SK-N-SH treated with all-trans-retinoic acid at 6 μM for 48 hours (cell line): ENCODE results near the gene GLYR1.

Experiments
- ATAC-seq: fragments of 200-7000 bp; cut with Tn5 transposase; 3 replicates; pipeline ENCODE4 v1.9.1; 2020; ENCODE audit warnings: mild to moderate bottlenecking, moderate library complexity
- BACH2 ChIP-seq: fragments of 250-450 bp; sonication (Bioruptor Pico); IDR thresholded peaks from 2 replicates; pipeline ENCODE4 v1.9.0; 2021; ENCODE audit warnings: mild to moderate bottlenecking, borderline replicate concordance
- CSDC2 ChIP-seq: fragments of 250-450 bp; sonication (Bioruptor Pico); IDR thresholded peaks from 2 replicates; pipeline ENCODE4 v1.5.0; 2020; ENCODE audit warnings: mild to moderate bottlenecking, moderate library complexity
- ESRRG ChIP-seq: fragments of 250-450 bp; sonication (Bioruptor Pico); IDR thresholded peaks from 2 replicates; pipeline ENCODE4 v1.6.1; 2021; ENCODE audit warnings: mild to moderate bottlenecking
- GLIS3 ChIP-seq: fragments of 250-450 bp; sonication (Bioruptor Pico); IDR thresholded peaks from 2 replicates; pipeline ENCODE4 v1.5.0; 2020; ENCODE audit warnings: mild to moderate bottlenecking, moderate library complexity
- ISL1 ChIP-seq: fragments of 250-450 bp; sonication (Bioruptor Pico); IDR thresholded peaks from 2 replicates; pipeline ENCODE4 v2.1.2; 2022; ENCODE audit warnings: mild to moderate bottlenecking, moderate library complexity
- OSR1 ChIP-seq: fragments of 250-450 bp; sonication (Bioruptor Pico); IDR thresholded peaks from 2 replicates; pipeline ENCODE4 v1.8.0; 2022; ENCODE audit warnings: moderate library complexity, mild to moderate bottlenecking, inconsistent platforms
- PPARA ChIP-seq: fragments of 250-450 bp; sonication (Bioruptor Pico); IDR thresholded peaks from 2 replicates; pipeline ENCODE4 v1.5.0; 2020; ENCODE audit warnings: mild to moderate bottlenecking, borderline replicate concordance
- RARB ChIP-seq: fragments of 250-450 bp; sonication (Bioruptor Pico); IDR thresholded peaks from 2 replicates; pipeline ENCODE4 v1.8.0; 2021; ENCODE audit warnings: mild to moderate bottlenecking, moderate library complexity
- SNAI2 ChIP-seq: fragments of 250-450 bp; sonication (Bioruptor Pico); IDR thresholded peaks from 2 replicates; pipeline ENCODE4 v1.5.0; 2020; ENCODE audit warnings: mild to moderate bottlenecking, moderate library complexity
- TOX ChIP-seq: fragments of 250-450 bp; sonication (Bioruptor Pico); IDR thresholded peaks from 2 replicates; pipeline ENCODE4 v1.8.0; 2021; ENCODE audit warnings: mild to moderate bottlenecking, moderate library complexity, borderline replicate concordance
- ZC3H10 ChIP-seq: fragments of 250-450 bp; sonication (Bioruptor Pico); IDR thresholded peaks from 2 replicates; pipeline ENCODE4 v1.5.1; 2021; ENCODE audit warnings: mild to moderate bottlenecking, moderate library complexity
- ZFP3 ChIP-seq: fragments of 250-450 bp; sonication (Bioruptor Pico); IDR thresholded peaks from 2 replicates; pipeline ENCODE4 v1.5.0; 2020; ENCODE audit warnings: mild to moderate bottlenecking, moderate library complexity
- ZFP30 ChIP-seq: fragments of 450-650 bp; formaldehyde crosslinking; IDR thresholded peaks from 2 replicates; pipeline ENCODE4 v1.5.0; 2022; ENCODE audit warnings: mild to moderate bottlenecking, moderate library complexity
- ZNF565 ChIP-seq: fragments of 450-650 bp; formaldehyde crosslinking; conservative IDR thresholded peaks from 2 replicates; pipeline ENCODE4 v1.5.0; 2020; ENCODE audit warnings: low read depth, mild to moderate bottlenecking, moderate library complexity
- ZNF8 ChIP-seq: fragments of 450-650 bp; formaldehyde crosslinking; IDR thresholded peaks from 2 replicates; pipeline ENCODE4 v1.5.0; 2020; ENCODE audit warnings: mild to moderate bottlenecking, moderate library complexity
- TF ChIP-seq, protein P1 (sequence below): fragments of 250-450 bp; sonication (Bioruptor Pico); IDR thresholded peaks from 2 replicates; pipeline ENCODE4 v1.8.0; 2021; ENCODE audit warnings: low read depth, mild to moderate bottlenecking, moderate library complexity, borderline replicate concordance
- TF ChIP-seq, protein P2 (sequence below): fragments of 250-450 bp; sonication (Bioruptor Pico); IDR thresholded peaks from 2 replicates; pipeline ENCODE4 v1.5.1; 2021; ENCODE audit warnings: mild to moderate bottlenecking, moderate library complexity
- TF ChIP-seq, protein P3 (sequence below): fragments of 250-450 bp; sonication (Bioruptor Pico); IDR thresholded peaks from 2 replicates; pipeline ENCODE4 v1.5.1; 2020; ENCODE audit warnings: low read depth, mild to moderate bottlenecking, moderate library complexity
- TF ChIP-seq, protein P4 (sequence below): fragments of 250-450 bp; sonication (Bioruptor Pico); IDR thresholded peaks from 2 replicates; pipeline ENCODE4 v1.8.0; 2020; ENCODE audit warnings: mild to moderate bottlenecking, moderate library complexity, borderline replicate concordance
- TF ChIP-seq, protein P5 (sequence below): fragments of 250-450 bp; sonication (Bioruptor Pico); IDR thresholded peaks from 2 replicates; pipeline ENCODE4 v1.5.0; 2020; ENCODE audit warnings: mild to moderate bottlenecking, moderate library complexity

Gene GLYR1

DNA sequence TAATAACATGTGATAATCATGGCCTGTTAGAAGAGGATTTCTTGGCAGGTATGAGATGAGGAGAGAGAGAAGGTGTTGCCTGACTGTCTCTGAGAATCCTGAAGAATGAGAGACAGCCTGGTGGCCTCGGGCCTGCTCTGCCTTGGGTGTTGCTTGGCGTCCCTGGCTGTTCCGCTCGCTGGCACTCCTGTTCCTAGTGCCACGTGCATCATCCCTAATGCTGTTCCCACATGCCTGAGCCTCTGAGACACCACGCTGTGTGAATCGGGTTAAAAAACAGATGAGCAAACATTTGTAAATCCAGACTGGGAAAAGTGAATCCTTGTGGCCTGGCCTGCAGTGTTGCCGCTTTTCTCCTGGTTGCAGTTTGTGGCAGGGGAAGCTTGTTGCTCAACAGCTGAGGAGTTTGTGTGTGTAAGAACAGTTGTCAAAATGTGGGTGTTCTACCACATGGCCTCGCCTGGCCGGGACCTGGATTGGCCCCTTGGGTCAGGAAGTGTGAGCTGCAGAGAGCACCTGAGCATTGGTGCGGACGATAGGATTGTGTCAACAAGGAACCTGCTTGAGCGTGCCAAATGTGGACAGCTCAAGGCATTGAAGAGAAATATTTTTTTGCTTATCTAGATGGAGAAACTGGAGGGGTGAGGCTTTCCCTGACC, 22.2 kb upstream of the GLYR1 start:
- no peak for TF ChIP-seq SNAI2
- TF ChIP-seq, protein P1, sequence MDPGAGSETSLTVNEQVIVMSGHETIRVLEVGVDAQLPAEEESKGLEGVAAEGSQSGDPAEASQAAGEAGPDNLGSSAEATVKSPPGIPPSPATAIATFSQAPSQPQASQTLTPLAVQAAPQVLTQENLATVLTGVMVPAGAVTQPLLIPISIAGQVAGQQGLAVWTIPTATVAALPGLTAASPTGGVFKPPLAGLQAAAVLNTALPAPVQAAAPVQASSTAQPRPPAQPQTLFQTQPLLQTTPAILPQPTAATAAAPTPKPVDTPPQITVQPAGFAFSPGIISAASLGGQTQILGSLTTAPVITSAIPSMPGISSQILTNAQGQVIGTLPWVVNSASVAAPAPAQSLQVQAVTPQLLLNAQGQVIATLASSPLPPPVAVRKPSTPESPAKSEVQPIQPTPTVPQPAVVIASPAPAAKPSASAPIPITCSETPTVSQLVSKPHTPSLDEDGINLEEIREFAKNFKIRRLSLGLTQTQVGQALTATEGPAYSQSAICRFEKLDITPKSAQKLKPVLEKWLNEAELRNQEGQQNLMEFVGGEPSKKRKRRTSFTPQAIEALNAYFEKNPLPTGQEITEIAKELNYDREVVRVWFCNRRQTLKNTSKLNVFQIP (CRISPR knock-in tag), result no peak
- no peak for TF ChIP-seq BACH2 (CRISPR knock-in tag)
- no peak for TF ChIP-seq CSDC2 (CRISPR knock-in tag)
- TF ChIP-seq TOX, result no peak
- TF ChIP-seq ZFP3 (CRISPR knock-in tag), result no peak
- TF ChIP-seq RARB (CRISPR knock-in tag), result no peak
- TF ChIP-seq, protein P2, sequence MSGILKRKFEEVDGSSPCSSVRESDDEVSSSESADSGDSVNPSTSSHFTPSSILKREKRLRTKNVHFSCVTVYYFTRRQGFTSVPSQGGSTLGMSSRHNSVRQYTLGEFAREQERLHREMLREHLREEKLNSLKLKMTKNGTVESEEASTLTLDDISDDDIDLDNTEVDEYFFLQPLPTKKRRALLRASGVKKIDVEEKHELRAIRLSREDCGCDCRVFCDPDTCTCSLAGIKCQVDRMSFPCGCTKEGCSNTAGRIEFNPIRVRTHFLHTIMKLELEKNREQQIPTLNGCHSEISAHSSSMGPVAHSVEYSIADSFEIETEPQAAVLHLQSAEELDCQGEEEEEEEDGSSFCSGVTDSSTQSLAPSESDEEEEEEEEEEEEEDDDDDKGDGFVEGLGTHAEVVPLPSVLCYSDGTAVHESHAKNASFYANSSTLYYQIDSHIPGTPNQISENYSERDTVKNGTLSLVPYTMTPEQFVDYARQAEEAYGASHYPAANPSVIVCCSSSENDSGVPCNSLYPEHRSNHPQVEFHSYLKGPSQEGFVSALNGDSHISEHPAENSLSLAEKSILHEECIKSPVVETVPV (CRISPR knock-in tag), result no peak
- no peak for TF ChIP-seq ZNF8 (CRISPR knock-in tag)
- TF ChIP-seq ZFP30 (CRISPR knock-in tag), result no peak
- no peak for TF ChIP-seq GLIS3 (CRISPR knock-in tag)
- TF ChIP-seq, protein P3, sequence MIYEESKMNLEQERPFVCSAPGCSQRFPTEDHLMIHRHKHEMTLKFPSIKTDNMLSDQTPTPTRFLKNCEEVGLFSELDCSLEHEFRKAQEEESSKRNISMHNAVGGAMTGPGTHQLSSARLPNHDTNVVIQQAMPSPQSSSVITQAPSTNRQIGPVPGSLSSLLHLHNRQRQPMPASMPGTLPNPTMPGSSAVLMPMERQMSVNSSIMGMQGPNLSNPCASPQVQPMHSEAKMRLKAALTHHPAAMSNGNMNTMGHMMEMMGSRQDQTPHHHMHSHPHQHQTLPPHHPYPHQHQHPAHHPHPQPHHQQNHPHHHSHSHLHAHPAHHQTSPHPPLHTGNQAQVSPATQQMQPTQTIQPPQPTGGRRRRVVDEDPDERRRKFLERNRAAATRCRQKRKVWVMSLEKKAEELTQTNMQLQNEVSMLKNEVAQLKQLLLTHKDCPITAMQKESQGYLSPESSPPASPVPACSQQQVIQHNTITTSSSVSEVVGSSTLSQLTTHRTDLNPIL, result no peak
- no peak for TF ChIP-seq OSR1 (CRISPR knock-in tag)
- no peak for TF ChIP-seq ZC3H10 (CRISPR knock-in tag)
- ATAC-seq, result no peak

DNA sequence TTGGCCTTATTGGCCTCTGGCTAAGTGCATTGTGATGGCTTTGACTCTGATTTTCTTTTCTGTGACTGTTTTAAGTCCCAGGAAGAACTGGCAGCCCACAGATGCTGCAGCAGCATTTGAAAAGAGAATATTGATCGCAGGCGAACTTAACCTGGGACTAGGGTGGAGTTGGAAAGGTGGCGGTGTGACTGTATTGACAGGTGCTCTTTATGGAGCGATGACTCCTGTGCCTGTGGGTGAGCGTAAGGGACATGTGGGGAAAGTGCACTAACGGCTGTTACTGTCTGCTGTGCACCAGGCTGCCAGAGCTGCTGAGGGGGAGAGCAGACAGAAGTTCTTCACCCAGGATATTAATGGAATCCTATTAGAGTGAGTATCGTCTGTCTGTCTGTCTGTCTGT, 21.4 kb upstream of the GLYR1 start:
- no peak for ATAC-seq
- TF ChIP-seq OSR1 (CRISPR knock-in tag), result no peak
- TF ChIP-seq RARB (CRISPR knock-in tag), result no peak
- no peak for TF ChIP-seq ZNF565 (CRISPR knock-in tag)
- TF ChIP-seq ISL1 (CRISPR knock-in tag), result no peak
- no peak for TF ChIP-seq ESRRG (CRISPR knock-in tag)
- no peak for TF ChIP-seq BACH2 (CRISPR knock-in tag)
- no peak for TF ChIP-seq CSDC2 (CRISPR knock-in tag)
- TF ChIP-seq SNAI2, result no peak
- no peak for TF ChIP-seq ZFP3 (CRISPR knock-in tag)
- no peak for TF ChIP-seq ZC3H10 (CRISPR knock-in tag)
- TF ChIP-seq TOX, result no peak
- TF ChIP-seq, protein P1 (CRISPR knock-in tag), result no peak
- no peak for TF ChIP-seq ZFP30 (CRISPR knock-in tag)
- TF ChIP-seq, protein P2 (CRISPR knock-in tag), result no peak
- TF ChIP-seq, protein P4, sequence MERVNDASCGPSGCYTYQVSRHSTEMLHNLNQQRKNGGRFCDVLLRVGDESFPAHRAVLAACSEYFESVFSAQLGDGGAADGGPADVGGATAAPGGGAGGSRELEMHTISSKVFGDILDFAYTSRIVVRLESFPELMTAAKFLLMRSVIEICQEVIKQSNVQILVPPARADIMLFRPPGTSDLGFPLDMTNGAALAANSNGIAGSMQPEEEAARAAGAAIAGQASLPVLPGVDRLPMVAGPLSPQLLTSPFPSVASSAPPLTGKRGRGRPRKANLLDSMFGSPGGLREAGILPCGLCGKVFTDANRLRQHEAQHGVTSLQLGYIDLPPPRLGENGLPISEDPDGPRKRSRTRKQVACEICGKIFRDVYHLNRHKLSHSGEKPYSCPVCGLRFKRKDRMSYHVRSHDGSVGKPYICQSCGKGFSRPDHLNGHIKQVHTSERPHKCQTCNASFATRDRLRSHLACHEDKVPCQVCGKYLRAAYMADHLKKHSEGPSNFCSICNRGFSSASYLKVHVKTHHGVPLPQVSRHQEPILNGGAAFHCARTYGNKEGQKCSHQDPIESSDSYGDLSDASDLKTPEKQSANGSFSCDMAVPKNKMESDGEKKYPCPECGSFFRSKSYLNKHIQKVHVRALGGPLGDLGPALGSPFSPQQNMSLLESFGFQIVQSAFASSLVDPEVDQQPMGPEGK (CRISPR knock-in tag), result no peak
- no peak for TF ChIP-seq PPARA
- TF ChIP-seq, protein P5, sequence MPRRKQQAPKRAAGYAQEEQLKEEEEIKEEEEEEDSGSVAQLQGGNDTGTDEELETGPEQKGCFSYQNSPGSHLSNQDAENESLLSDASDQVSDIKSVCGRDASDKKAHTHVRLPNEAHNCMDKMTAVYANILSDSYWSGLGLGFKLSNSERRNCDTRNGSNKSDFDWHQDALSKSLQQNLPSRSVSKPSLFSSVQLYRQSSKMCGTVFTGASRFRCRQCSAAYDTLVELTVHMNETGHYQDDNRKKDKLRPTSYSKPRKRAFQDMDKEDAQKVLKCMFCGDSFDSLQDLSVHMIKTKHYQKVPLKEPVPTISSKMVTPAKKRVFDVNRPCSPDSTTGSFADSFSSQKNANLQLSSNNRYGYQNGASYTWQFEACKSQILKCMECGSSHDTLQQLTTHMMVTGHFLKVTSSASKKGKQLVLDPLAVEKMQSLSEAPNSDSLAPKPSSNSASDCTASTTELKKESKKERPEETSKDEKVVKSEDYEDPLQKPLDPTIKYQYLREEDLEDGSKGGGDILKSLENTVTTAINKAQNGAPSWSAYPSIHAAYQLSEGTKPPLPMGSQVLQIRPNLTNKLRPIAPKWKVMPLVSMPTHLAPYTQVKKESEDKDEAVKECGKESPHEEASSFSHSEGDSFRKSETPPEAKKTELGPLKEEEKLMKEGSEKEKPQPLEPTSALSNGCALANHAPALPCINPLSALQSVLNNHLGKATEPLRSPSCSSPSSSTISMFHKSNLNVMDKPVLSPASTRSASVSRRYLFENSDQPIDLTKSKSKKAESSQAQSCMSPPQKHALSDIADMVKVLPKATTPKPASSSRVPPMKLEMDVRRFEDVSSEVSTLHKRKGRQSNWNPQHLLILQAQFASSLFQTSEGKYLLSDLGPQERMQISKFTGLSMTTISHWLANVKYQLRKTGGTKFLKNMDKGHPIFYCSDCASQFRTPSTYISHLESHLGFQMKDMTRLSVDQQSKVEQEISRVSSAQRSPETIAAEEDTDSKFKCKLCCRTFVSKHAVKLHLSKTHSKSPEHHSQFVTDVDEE (CRISPR knock-in tag), result no peak
- no peak for TF ChIP-seq GLIS3 (CRISPR knock-in tag)
